GM19452 (cell line): ENCODE measurements around the gene VGLL3.
"Not testable (repeated sequence)": the region's sequence is repeated elsewhere in the genome, so short reads cannot be mapped to it uniquely, and the experiment has no call there.

Source experiments
- ATAC-seq: cut with Tn5 transposase; IDR thresholded peaks from one replicate; pipeline ENCODE4 v1.9.1; 2021; ENCODE audit not compliant: unreplicated experiment

VGLL3 gene

DNA sequence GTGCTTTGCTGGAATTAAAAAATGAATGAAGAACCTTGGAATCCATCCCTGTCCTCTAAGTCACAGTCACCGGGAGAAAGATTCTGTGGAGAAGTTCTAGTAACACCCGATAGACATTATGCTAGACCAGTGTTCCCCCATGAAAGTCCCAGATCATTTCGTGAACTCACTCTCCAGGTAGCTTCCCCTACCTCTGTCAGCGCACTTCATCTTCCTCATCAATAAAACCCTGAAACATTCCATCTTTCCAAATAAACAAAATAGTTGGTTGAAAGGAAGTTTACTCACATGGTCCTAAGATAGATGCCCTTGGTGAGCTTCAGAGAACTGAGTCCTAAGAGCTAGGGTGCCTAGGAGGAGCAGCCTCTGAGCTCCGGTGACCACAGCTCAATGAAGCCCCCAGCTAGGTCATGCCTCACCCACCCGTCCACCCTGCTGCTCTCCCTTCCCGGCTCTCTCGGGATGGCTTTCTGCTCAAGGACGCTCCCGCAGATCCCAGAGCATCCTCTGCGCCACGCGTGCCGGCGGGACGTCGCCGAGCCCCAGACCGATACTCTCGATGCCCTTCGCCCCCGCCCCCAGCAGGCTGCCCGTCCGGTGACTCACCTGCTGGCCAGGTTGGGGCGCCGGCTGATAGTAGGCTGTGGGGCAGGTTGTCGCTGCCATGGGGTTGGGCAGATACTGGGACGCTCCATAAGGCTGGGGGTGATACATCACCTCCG, 776 bp downstream of the VGLL3 start:
- ATAC-seq, result no peak

DNA sequence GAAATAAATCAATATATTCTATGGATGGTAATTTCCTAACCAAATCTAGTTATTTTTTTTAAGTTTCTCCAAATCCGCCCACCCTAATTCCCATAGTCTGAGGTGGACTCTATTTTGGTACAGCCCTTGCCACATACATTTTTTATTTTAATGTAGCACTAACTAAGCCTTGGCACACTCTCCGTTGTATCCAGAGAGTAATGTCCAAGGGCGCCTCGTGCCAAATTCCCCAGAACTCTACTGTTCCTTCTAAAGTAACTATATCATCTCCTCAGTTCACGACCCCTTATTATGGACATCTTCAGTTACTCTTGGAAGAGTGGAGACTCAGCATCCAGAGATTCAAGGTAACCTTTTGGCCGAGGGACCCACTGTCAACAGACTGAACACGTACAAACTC, 1.3 kb downstream of the VGLL3 start:
- ATAC-seq, result no peak

DNA sequence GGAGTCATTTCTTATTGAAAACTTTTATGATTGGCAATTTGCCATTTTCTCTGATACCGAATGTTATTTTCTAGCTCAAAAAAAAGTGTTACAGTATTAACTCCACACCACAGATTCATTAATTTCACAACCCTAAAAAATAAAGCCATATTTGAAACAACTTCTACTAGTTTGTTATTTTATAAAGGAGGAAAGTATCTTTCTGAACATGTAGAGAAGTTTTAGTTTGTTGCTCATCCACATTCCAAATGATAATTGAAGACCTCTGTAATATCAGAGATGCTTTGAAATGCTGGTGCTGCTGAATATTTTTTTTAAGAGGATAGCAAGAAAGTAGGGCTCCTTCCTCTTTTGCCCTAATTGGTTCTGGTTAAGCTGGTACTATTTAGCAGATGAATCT, 1.9 kb downstream of the VGLL3 start:
- ATAC-seq, result no peak

DNA sequence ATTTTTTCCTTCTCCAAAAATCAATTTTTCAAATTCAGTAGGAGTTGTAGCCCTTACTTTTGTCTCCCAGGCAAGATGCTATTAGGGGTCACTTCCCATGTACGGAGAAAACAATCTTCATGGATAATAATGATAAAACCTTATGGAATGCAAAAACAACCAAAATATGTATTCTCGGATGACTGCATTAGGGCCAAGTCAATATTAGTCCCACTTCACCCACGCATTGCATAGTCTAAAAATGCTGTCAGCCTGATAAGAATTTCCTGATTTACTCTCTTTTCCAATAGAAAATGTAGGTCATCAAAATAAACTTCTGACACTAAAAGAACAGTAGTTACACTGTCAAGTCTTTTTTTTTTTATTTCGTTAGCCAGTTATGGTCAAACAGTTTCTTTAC, 2.7 kb downstream of the VGLL3 start:
- no peak for ATAC-seq

DNA sequence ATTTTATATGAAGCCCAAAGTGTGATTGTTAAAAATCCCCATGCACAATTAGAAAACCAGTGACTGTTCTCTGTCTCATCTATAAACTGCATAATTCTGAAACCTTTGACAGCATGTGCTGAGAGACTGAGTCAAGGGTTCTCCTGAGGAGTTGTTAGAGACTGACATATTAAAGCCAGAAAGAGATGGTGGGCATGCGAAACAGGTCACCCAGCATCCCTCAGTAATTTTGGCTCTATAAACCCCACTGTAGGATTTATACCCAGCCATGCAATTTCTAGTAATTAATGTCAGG, 3.6 kb downstream of the VGLL3 start:
- no peak for ATAC-seq

DNA sequence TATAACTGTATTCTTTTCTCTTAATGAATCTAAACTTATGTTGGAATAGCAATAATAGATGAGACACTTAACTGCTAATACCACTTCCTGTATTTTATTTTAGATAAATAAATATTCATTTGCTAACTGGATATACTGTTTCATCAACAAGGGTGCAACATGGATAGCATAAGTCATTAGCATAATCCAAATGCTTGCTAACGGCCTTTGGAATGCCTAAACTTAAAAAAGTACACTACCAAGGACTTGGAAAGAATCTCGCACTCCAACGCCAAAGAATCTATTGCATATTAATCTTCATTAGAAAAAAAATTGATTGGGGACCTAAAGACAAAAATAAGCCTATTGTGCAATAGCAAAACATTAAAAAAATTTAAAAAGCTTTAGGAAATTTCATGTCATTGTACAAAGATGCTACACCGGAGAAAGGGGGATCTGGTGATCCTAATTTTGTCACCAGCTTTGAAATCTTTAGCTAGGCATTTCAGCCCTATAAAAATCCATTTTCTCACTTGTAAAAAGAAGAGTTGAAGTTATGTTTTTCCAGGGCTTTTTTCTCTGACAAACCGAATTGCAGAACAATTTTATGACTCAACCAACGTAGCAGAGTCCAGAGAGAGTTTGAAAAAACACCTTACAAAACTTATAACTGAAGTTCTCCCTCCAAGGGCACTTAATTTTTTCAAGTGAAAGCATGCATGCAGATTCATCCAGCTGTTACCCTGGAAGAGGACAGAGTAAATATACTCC, 4.1 kb downstream of the VGLL3 start:
- no peak for ATAC-seq

DNA sequence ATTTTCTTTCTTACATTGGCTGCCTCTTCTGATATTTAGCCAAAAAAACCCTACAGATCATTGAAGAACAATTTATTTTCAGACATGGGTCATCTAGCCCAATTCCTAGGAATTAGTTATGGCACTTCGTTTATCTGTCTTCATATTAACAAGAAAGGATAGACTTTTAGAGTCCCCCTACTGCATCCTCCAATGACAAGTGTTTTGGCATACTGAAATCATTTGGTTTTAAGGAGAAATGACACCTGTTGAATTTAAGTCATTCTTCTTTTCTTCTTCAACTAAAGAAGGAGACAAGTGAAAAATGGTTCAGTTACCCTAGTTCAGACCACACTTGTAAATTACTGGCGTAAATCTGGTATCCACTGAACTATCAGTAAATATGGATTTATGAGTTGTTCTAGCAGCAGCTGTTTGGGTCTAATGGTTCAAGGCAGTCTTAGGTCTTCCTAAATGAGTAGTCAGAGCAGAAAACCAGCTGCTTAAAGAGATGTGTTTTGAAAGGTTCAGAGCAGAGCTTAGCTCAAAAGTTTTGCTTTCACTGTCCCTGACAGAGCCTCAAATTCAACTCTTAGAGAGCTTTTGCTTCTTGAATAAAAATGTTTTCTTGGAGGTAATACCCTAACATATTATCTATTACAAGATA, 5.6 kb downstream of the VGLL3 start:
- no peak for ATAC-seq

DNA sequence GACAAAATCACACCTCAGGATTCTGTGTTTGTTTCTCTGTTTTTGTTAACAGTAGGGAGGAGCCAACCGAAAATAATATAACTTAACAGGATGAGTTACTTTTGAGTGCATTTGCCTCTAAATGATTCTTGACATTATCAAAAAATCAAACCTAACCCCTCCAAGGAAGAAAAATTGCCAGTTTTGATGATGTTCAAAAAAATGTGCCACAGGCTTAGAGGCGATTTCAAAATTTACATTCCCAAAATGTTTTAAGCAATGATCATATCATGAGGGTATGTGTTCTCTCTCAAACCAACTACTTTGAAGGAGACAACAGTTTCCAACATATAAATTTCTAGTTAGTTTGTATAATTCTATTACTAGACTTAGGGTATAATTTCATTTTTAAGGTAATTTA, 6.7 kb downstream of the VGLL3 start:
- no peak for ATAC-seq

DNA sequence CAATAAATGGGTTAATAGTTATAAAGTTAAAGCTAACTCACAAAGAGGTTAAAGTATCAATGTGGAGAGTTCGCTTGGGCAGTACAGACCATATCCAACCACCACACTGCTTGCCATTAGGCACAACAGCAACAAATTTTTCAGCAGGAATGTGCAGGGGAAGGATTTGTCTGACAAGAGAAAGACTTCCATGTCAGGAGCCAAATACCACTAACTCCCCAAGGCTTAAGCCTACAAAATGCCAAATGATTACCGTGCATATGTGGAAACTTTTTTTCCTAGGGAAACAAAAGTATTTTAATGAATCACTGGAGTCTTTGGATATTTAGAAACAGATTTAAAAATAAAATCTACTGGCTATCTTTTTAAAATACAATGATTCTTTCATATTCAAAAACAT, 8.1 kb downstream of the VGLL3 start:
- no peak for ATAC-seq

DNA sequence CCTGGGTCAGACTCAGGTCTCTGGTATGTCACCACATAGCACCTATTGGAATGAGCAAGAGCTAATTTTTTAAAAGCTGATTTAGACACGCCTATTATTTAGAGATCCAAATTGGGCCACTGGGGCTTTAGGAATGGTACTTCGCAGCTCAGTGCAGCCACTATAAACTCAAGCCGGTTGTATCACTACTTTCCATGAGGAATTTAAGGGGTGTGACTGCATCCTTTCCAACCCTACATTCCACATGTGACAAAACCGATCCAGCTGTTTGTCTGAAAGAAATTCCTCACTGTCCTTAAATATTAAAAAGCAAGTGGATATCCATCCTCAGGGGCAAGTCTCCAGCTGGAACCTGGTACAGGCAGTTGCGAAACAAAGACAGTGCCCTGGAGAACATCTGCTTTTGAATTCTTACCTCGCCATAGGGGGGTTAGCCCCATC, 12.8 kb downstream of the VGLL3 start:
- ATAC-seq, result no peak

DNA sequence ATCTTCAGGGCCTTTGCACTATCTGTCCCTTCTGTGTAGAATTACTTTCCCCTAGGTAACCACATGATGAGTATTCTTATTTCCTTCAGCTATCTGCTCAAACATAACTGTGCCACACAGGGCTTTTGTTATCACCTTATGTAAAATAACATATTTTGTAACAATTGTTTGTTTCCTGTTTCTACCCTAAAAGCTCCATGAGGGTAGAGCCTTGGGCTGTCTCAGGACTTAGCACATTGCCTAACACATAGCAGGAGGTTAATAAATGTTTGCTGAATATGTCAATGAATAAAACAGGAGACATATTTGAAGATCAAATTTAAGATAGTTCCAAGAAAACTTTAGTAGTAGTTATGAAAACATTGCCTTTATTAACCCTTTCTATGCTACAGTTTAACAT, 14.7 kb downstream of the VGLL3 start:
- no peak for ATAC-seq

DNA sequence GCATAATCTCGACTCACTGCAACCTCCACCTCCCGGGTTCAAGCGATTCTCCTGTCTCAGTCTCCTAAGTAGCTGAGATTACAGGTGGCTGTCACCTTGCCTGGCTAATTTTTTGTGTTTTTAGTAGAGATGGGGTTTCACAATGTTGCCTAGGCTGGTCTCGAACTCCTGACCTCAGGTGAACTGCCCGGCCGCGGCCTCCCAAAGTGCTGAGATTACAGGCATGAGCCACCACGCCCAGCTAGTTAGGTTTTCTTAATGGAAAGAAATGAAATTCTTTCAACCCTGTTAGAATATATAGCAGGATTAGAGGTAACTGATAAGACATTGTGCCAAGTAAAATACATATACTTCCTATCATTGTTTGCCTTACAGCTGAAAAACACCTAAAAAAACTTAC, 16.8 kb downstream of the VGLL3 start:
- ATAC-seq, result not testable (repeated sequence)

DNA sequence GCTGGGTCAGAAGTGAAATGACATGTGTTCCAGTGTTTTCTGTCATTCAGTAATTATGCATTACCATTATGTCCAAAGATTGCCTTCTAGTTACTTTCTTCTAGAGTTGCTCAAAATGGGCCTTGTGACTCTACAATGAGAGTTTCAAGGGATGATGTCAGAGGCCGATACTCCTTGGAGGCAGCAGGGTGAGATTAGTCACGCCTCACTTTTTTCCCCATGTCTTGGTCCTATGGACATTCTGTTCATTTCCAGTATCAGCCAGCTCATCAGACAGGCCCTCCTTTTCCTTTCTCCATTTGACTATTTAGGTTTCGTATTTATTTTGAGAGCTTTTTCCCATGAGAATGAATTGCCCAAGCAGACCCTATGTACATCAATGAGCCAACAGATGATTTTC, 17.5 kb downstream of the VGLL3 start:
- ATAC-seq, result no peak

DNA sequence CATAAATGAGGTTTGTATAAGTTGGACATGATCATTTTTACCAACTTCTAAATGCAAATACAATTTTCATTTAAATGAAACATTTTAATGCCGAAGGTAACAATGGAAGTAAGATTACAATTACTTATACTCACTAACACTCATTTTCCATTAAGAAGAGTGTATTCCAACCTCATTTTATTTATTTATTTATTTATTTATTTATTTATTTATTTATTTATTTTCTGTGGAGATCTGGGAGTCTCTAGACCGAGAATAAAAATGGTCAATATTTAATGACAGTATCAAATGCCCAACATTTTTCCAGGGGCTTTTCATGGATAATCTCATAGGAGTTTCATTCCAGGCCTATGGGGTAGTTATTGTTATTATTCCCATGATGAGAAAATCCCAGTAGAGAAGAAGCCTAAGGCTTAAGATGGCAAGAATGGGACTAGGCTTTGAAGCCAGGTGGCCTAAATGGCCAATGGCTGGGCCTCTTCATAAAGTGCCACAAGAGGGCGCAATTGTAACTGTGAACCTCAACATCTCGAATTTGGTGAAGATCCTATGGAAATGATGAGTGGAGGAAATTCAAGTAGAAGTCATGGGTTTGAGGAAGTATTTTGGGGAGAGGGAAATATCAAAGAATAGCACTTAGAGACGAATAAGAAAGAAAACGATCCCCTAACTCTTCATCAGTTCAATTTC, 21.3 kb downstream of the VGLL3 start:
- ATAC-seq, result no peak

DNA sequence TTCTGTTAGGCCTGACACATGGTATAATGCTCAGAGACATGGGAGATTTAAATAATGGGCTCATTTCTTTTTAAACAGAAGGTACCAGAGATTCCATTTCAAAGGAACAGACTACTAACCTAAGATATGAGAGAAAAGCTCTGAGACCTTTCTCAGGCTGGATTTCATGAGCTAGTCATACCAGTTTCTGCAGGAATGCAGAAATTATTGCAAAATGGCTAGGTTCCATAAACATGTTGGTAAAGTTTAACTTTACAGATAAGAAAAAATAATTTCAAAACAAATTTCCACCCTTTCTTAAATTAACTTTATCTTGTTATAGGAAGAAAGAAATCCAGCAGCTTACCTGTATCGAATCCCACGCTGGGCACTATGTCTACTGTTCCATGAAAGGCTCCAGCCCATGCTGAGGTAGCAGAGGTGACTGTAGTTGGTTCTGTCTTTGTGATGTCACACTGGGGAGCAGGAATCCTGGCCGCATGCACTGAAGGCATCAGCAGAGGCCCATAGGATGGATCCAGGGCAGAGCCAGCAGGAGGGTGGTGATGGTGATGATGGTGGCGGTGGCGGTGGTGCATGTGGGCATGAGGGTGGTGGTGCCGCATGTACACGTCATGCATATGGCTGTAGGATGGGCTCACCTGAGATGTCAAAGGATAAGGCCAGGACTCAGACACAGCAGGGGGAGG, 22.6 kb downstream of the VGLL3 start:
- ATAC-seq, result no peak

DNA sequence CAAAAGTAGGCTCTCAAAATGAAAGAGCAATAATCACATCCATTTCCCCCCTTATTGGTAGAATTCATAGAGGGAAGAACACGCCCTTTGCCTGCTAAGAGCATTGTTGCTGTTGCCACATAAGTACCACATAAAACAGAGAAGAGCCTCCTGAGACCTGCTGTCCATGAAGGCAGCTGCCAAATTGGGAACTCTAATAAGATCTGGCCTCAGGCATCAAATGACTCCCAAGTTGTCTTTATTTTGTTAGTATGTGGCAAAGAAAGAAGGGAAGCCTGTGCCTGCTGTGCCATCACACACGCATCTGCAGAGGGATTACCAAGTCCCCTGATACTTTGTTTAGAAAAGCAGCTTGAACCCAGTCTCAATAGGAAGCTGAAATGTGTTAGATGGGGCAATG, 23.9 kb downstream of the VGLL3 start:
- ATAC-seq, result no peak

DNA sequence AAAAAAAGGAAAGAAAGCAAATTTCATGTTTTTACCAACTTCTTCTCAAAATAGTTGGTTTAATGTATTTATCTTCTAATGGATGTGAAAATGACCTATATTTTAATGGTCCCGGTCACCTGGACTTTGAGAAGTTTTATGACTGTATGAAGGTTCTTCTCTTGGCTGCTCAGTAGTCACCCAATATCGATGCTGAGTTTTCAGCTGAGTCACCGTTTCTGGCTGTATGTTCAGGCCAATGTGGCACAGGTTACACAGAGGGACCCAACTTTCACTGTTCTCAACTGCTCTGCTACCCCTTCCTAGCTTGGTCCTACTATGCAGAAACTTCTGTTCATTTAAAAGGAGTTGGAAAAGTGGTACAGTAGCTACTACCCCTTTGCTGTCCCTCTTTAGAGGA, 25.8 kb downstream of the VGLL3 start:
- ATAC-seq, result no peak

DNA sequence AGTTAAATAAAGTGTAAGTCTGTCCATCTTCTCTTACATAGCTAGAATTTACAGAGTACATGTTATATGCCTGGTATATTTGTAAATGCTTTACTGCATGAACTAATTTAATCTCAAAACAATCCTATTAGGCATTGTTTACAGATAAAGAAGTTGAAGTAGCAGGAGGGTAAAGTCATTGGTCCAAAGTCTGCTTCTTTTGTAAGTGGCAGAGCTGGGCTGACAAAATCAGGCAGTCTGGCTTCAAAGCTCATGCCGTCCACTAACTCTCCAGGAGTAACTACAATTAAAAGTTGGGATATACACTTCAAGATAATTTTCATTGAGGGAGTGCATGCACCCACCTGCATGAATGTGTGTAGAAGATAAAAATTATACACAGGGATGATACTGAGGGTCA, 27.3 kb downstream of the VGLL3 start:
- ATAC-seq, result no peak

DNA sequence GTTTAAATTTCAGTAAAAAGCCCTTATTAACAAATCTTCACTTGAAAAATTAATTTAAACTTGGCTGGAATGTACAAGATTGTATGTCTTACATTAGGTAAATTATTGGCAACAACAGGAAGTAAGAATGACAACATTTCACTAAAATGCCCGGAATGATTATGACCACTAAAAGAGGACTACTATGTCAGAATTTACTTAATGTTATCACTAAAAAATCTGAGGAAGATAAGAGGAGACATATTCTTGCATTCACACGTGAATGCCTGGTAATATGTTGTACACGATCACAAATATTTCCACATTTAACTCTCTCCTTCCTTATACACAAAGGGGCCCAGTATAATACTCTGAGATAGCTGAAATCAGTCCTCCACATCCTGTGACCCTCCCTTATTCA, 29.7 kb downstream of the VGLL3 start:
- ATAC-seq, result no peak

DNA sequence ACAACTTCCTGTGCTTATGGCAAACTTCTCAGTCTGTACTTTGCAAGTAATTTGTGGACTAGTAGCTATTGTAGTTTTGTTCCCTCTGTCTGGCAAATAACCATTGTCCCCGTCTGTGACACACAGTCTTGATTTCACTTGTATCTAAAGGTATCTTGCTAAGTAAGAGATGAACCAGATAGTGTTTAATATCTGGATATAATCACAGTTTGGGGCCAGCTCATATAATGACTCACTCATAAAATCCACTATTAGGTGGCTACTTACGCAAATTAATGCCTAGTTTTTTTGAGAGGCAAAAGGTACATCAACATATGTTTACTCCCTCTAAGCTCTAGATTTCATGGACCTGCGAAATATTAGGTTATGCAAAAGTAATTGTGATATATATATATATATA, 30.4 kb downstream of the VGLL3 start:
- ATAC-seq, result no peak

DNA sequence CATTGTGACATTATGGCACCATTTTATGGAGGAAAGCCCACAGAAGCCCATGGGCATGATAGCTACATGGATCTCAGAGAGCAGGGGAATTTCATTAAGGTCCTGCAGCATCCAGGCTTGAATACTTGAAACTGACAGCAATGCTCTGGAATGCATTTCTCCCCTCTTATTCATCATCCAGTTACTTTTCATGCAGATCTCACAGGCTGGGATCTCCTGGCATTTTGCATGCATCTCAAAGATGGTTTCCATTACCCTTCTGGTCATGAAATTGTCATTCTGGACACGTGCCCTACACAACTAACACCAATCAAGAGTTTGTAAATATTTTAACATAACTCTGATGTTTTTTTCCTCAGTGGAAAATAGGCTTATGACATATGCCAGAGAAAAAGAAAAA, 32.4 kb downstream of the VGLL3 start:
- no peak for ATAC-seq
